HCT116 (cell line): ENCODE results near the gene NAB1. TPM values are rescaled to one million over a fixed set of nuclear protein-coding genes. Genes with fewer than 3 reads are reported as not detected.
A peak's percentile ranks its signal among the peaks of the same experiment; 100 is the strongest.

ENCODE experiments used
- ATAC-seq: fragments of 200-7000 bp; cut with Tn5 transposase; 2 replicates; pipeline ENCODE4 v1.9.1; 2020; ENCODE audit warnings: mild to moderate bottlenecking, moderate library complexity
- BruUV-seq: library from RNA; stranded (reverse); fragments of 400-500 nt; replicated peaks from 2 replicates; lab custom pipeline; 2021; lab: Mats Ljungman, UMichigan
- CTCF ChIA-PET: fragments of 300-600 bp; sonication (Branson Sonifier 250); formaldehyde crosslinking; loops from one replicate; lab custom pipeline; 2021; ENCODE audit warnings: antibody characterized with exemption; lab: Charles Lee
- POLR2A ChIA-PET: fragments of 300-600, 350-600 bp; sonication (Branson Sonifier 250); formaldehyde crosslinking; loops from one replicate; lab custom pipeline; 2021; ENCODE audit warnings: antibody characterized with exemption; lab: Charles Lee
- RAD21 ChIA-PET, 2 experiments: fragments of 300-600 bp; sonication (Branson Sonifier 250); formaldehyde crosslinking; loops; one replicate each; lab custom pipeline; 2023; ENCODE audit warnings: low total read pairs in 2 of 2; ENCODE audit not compliant: uncharacterized antibody in 2 of 2, unreplicated experiment in 2 of 2, low non-redundant PET in 1 of 2; lab: Charles Lee
- DNase-seq: peaks from one replicate; pipeline ENCODE4 v3.0.0-alpha.2; 2010; ENCODE audit warnings: low read depth, low spot score
- H2AFZ ChIP-seq: fragments of 200-600 bp; shearing (Covaris generic), sonication (generic); 2 replicates; pipeline ENCODE4 v1.6.1; 2017; ENCODE audit warnings: low read depth, mixed run types, mixed read lengths, antibody characterized with exemption, low read length; ENCODE audit not compliant: poor library complexity, severe bottlenecking
- H3K27ac ChIP-seq: 2 replicates; pipeline ENCODE4 v1.5.1; 2012; ENCODE audit warnings: low read depth, low read length
- H3K27me3 ChIP-seq: fragments of 200-600 bp; sonication (generic); 2 replicates; pipeline ENCODE4 v1.6.1; 2016; ENCODE audit warnings: mixed run types, low read length, mixed read lengths; ENCODE audit not compliant: insufficient read depth
- H3K36me3 ChIP-seq, 2 experiments: fragments of 200-500 bp in 1 of 2; fragments of 200-600 bp in 1 of 2; sonication (Bioruptor generic) in 1 of 2; sonication (generic) in 1 of 2; 2 replicates each; pipeline versions ENCODE4 v1.5.1 to v1.6.1; 2014 to 2016; ENCODE audit warnings: low read length in 2 of 2, inconsistent platforms in 1 of 2, mixed read lengths in 1 of 2, mixed run types in 1 of 2; ENCODE audit not compliant: insufficient read depth in 2 of 2, control insufficient read depth in 1 of 2
- H3K4me1 ChIP-seq, 2 experiments: fragments of 200-600 bp in 1 of 2; sonication (generic) in 1 of 2; 2 replicates each; pipeline versions ENCODE4 v1.5.1 to v1.6.1; 2012 to 2017; ENCODE audit warnings: low read length in 2 of 2, inconsistent platforms in 1 of 2, mild to moderate bottlenecking in 1 of 2, mixed read lengths in 1 of 2, mixed run types in 1 of 2, moderate library complexity in 1 of 2; ENCODE audit not compliant: insufficient read depth in 2 of 2, control insufficient read depth in 1 of 2
- H3K4me2 ChIP-seq: fragments of 200-600 bp; sonication (generic); 2 replicates; pipeline ENCODE4 v1.6.1; 2017; ENCODE audit warnings: mixed run types, low read length, mixed read lengths
- H3K4me3 ChIP-seq, 2 experiments: fragments of 200-600 bp in 1 of 2; sonication (generic) in 1 of 2; replicated peaks in 1 of 2; 2 replicates each; pipeline ENCODE4 v1.5.1; 2011 to 2016; ENCODE audit warnings: low read length in 2 of 2, control low read depth in 1 of 2, low read depth in 1 of 2, mild to moderate bottlenecking in 1 of 2, mixed read lengths in 1 of 2, mixed run types in 1 of 2
- H3K79me2 ChIP-seq: fragments of 200-600 bp; sonication (generic); 2 replicates; pipeline ENCODE4 v1.6.1; 2017; ENCODE audit warnings: mild to moderate bottlenecking, mixed run types, low read length, moderate library complexity, mixed read lengths; ENCODE audit not compliant: insufficient read depth
- H3K9ac ChIP-seq: fragments of 200-600 bp; sonication (generic); 2 replicates; pipeline ENCODE4 v1.6.1; 2016; ENCODE audit warnings: low read length, mixed read lengths
- H3K9me2 ChIP-seq: fragments of 200-600 bp; sonication (generic), shearing (Covaris generic); 2 replicates; pipeline ENCODE4 v1.6.1; 2017; ENCODE audit warnings: mixed run types, mild to moderate bottlenecking, moderate library complexity; ENCODE audit not compliant: insufficient read depth
- H3K9me3 ChIP-seq, 2 experiments: fragments of 200-500 bp in 1 of 2; fragments of 200-600 bp in 1 of 2; sonication (Bioruptor generic) in 1 of 2; sonication (generic) in 1 of 2; 2 replicates each; pipeline ENCODE4 v1.6.1; 2014 to 2017; ENCODE audit warnings: low read length in 2 of 2, mixed read lengths in 2 of 2, inconsistent platforms in 1 of 2, low read depth in 1 of 2, mild to moderate bottlenecking in 1 of 2, mixed run types in 1 of 2, moderate library complexity in 1 of 2; ENCODE audit not compliant: control insufficient read depth in 1 of 2, insufficient read depth in 1 of 2
- H4K20me1 ChIP-seq: fragments of 200-600 bp; sonication (generic), shearing (Covaris generic); 2 replicates; pipeline ENCODE4 v1.6.1; 2017; ENCODE audit warnings: mixed run types, mild to moderate bottlenecking, moderate library complexity; ENCODE audit not compliant: insufficient read depth
- ELF1 ChIP-seq: IDR thresholded peaks from 2 replicates; pipeline ENCODE4 v1.6.1; 2012; ENCODE audit warnings: low read depth, borderline replicate concordance
- FOSL1 ChIP-seq: IDR thresholded peaks from 2 replicates; pipeline ENCODE4 v1.6.1; 2012; ENCODE audit warnings: low read depth
- JUND ChIP-seq: IDR thresholded peaks from 2 replicates; pipeline ENCODE4 v1.6.1; 2012
- REST ChIP-seq: IDR thresholded peaks from 2 replicates; pipeline ENCODE4 v1.6.1; 2012; ENCODE audit warnings: low read depth
- SIN3A ChIP-seq: IDR thresholded peaks from 2 replicates; pipeline ENCODE4 v1.6.1; 2012; ENCODE audit warnings: low read depth
- ZBTB33 ChIP-seq: IDR thresholded peaks from 2 replicates; pipeline ENCODE4 v1.6.1; 2011; ENCODE audit warnings: mild to moderate bottlenecking, low read length, moderate library complexity; ENCODE audit not compliant: insufficient replicate concordance; ENCODE audit errors: extremely low read depth
- intact Hi-C: fragments of 100-400 bp; cut with micrococcal nuclease; formaldehyde crosslinking; loops from 2 replicates; pipeline ENCODE4 v1.10.0; 2022
- total RNA-seq: library from RNA; stranded (reverse); gene quantifications from one replicate; pipeline ENCODE4 v1.2.1, GENCODE V29; 2021; ENCODE audit not compliant: unreplicated experiment

The NAB1 gene
- total RNA-seq, 1 experiment from 2014 or later, result 43.8 TPM

- no peak overlapping the region for H3K4me3 ChIP-seq
- CTCF ChIA-PET, result no interaction called here
- POLR2A ChIA-PET, result no interaction called here
- intact Hi-C loops, result no loop called here
- TF ChIP-seq SIN3A (no peak), ZBTB33 (no peak), JUND (no peak), FOSL1 (peak; percentile 30; the same call in 1 of the 2 replicates), REST (no peak), ELF1 (no peak)
- TF ChIP-seq, all 23 proteins: peak for 1
- DNase-seq (peak; percentile 27), ATAC-seq (peak; percentile 35)
- no peaks in the 10 kb centered on the region for H3K9me3 ChIP-seq
- H2AFZ ChIP-seq, result peak overlapping the region; percentile 43
- no peaks in the 10 kb centered on the region for H4K20me1 ChIP-seq
- no peaks in the 10 kb centered on the region for H3K9me2 ChIP-seq
- H3K4me1 ChIP-seq, result peaks cover 12 to 49% of the 10 kb centered on the region in 2 experiments
- RAD21 ChIA-PET, result no interaction called here
- H3K36me3 ChIP-seq, result no peaks in the 10 kb centered on the region
- no TSS peak for BruUV-seq
- peak overlapping the region; percentile 11; the same call in 1 of the 2 replicates for H3K4me2 ChIP-seq
- no peaks in the 10 kb centered on the region for H3K27me3 ChIP-seq
- no peak overlapping the region for H3K27ac ChIP-seq
- H3K79me2 ChIP-seq, result no peaks in the 10 kb centered on the region
- H3K9ac ChIP-seq, result no peak overlapping the region
Measured at GRCh38 chr2:190714958-190715357, 66.1 kb downstream of the NAB1 start.
